NCI-H524 (cell line): ENCODE results near the gene TWF1.
"Not testable (repeated sequence)": the region's sequence is repeated elsewhere in the genome, so short reads cannot be mapped to it uniquely, and the experiment has no call there.

Experiments
- DNase-seq, 2 experiments: peaks; one replicate each; lab custom pipeline; 2025; lab: John Stamatoyannopoulos, UW

The TWF1 gene

GRCh38 chr12:43805149-43805859 is 813 bp downstream of the TWF1 start:
- DNase-seq: peak; percentile 22 to 40

- DNase-seq: no peak
Measured at GRCh38 chr12:43797561-43798217, 8.4 kb downstream of the TWF1 start.

GRCh38 chr12:43795716-43796280 is 10.3 kb downstream of the TWF1 start:
- DNase-seq: no peak

- no peak for DNase-seq
Measured at GRCh38 chr12:43789941-43790340, 16.2 kb downstream of the TWF1 start.

GRCh38 chr12:43786899-43787693 is 19.0 kb downstream of the TWF1 start:
- DNase-seq: no peak

- DNase-seq: peak; percentile 0 to 39
Measured at GRCh38 chr12:43776498-43776897, 29.6 kb downstream of the TWF1 start.

- DNase-seq: no peak
Measured at GRCh38 chr12:43766291-43766690, 39.8 kb downstream of the TWF1 start.

GRCh38 chr12:43764528-43764927 is 41.6 kb downstream of the TWF1 start:
- DNase-seq: no peak

- DNase-seq: no peak
Measured at GRCh38 chr12:43763769-43764168, 42.3 kb downstream of the TWF1 start.

- no peak for DNase-seq
Measured at GRCh38 chr12:43762596-43762995, 43.5 kb downstream of the TWF1 start.

- no peak for DNase-seq
Measured at GRCh38 chr12:43761500-43761899, 44.6 kb downstream of the TWF1 start.

GRCh38 chr12:43760396-43760795 is 45.7 kb downstream of the TWF1 start:
- DNase-seq: no peak

GRCh38 chr12:43758728-43759563 is 47.2 kb downstream of the TWF1 start, which contains the start of the genes IRAK4 and PUS7L:
TSS of gene IRAK4 (plus strand) at chr12:43758951. CDS start at chr12:43768112, 9,161 bp downstream.
TSS of gene PUS7L (minus strand) at chr12:43758790. CDS start at chr12:43755245, 3,545 bp downstream.
- DNase-seq: peak; percentile 96 to 98

GRCh38 chr12:43758247-43758727 is 47.8 kb downstream of the TWF1 start:
- DNase-seq: peak in 1 of 2 experiments; percentile 49

- DNase-seq: no peak
Measured at GRCh38 chr12:43754015-43754414, 52.1 kb downstream of the TWF1 start.

GRCh38 chr12:43751360-43751759 is 54.8 kb downstream of the TWF1 start:
- DNase-seq: not testable (repeated sequence)

GRCh38 chr12:43750814-43751213 is 55.3 kb downstream of the TWF1 start:
- DNase-seq: no peak

GRCh38 chr12:43749016-43749415 is 57.1 kb downstream of the TWF1 start:
- DNase-seq: no peak

GRCh38 chr12:43744826-43745225 is 61.3 kb downstream of the TWF1 start:
- DNase-seq: no peak
